Measurements from ENCODE around the gene DTNA.
"Not testable (repeated sequence)": the region's sequence is repeated elsewhere in the genome, so short reads cannot be mapped to it uniquely, and the experiment has no call there.

- TF ChIP-seq CTCF (IDR thresholded peaks at IDR 0.05; ENCODE audit: borderline replicate concordance, extremely low read depth, low read length, poor library complexity, severe bottlenecking); EZH2 (IDR thresholded peaks at IDR 0.05; ENCODE audit: borderline replicate concordance, low read depth, low read length, severe bottlenecking): not testable (repeated sequence)
Observed at GRCh38 chr18:34689750-34690149, 20.3 kb upstream of the DTNA start.

Data from DND-41 (cell line).